Neuronal stem cell (in vitro differentiated cells): ENCODE data around the gene EHD2.

Experiments
- DNase-seq: peaks from one replicate; pipeline ENCODE4 v3.0.0-alpha.2; 2013; ENCODE audit warnings: low spot score
- H2AFZ ChIP-seq: one replicate; pipeline ENCODE4 v1.6.1; 2013; ENCODE audit warnings: mild to moderate bottlenecking, low read length, inconsistent platforms
- H2AK5ac ChIP-seq: 2 replicates; pipeline ENCODE4 v1.6.1; 2013; ENCODE audit warnings: low read depth, mild to moderate bottlenecking, inconsistent platforms, low read length, moderate library complexity, mixed read lengths
- H2BK120ac ChIP-seq: 2 replicates; pipeline ENCODE4 v1.6.1; 2013; ENCODE audit warnings: low read depth, mild to moderate bottlenecking, inconsistent platforms, low read length, moderate library complexity, mixed read lengths
- H2BK12ac ChIP-seq: one replicate; pipeline ENCODE4 v1.6.1; 2013; ENCODE audit warnings: low read length, inconsistent platforms
- H2BK15ac ChIP-seq: 2 replicates; pipeline ENCODE4 v1.6.1; 2013; ENCODE audit warnings: mild to moderate bottlenecking, low read length, inconsistent platforms, mixed read lengths
- H2BK5ac ChIP-seq: one replicate; pipeline ENCODE4 v1.6.1; 2013; ENCODE audit warnings: inconsistent platforms, mild to moderate bottlenecking, low read length, moderate library complexity
- H3K14ac ChIP-seq: one replicate; pipeline ENCODE4 v1.6.1; 2013; ENCODE audit warnings: low read length, inconsistent platforms
- H3K18ac ChIP-seq: 2 replicates; pipeline ENCODE4 v1.6.1; 2013; ENCODE audit warnings: low read length, inconsistent platforms
- H3K23ac ChIP-seq: 2 replicates; pipeline ENCODE4 v1.6.1; 2013; ENCODE audit warnings: low read depth, mild to moderate bottlenecking, mixed read lengths, low read length, inconsistent platforms; ENCODE audit not compliant: poor library complexity
- H3K27ac ChIP-seq: replicated peaks from 3 replicates; pipeline ENCODE4 v1.5.1; 2013; ENCODE audit warnings: low read length, inconsistent platforms
- H3K27me3 ChIP-seq, 3 experiments: 2 replicates each; pipeline ENCODE4 v1.6.1; 2013; ENCODE audit warnings: low read length in 3 of 3, mild to moderate bottlenecking in 2 of 3, inconsistent platforms in 1 of 3, low read depth in 1 of 3, mixed read lengths in 1 of 3, moderate library complexity in 1 of 3; ENCODE audit not compliant: control insufficient read depth in 3 of 3, insufficient read depth in 3 of 3
- H3K36me3 ChIP-seq, 2 donors: replicated peaks in 1 of 2; 2 replicates each; pipeline ENCODE4 v1.6.1; 2013; ENCODE audit warnings: low read length in 2 of 2; ENCODE audit not compliant: control insufficient read depth in 2 of 2, insufficient read depth in 2 of 2
- H3K4ac ChIP-seq: 2 replicates; pipeline ENCODE4 v1.6.1; 2013; ENCODE audit warnings: inconsistent platforms, mild to moderate bottlenecking, low read length, moderate library complexity
- H3K4me1 ChIP-seq, 2 donors: 1 replicate in 1 of 2; 2 replicates in 1 of 2; pipeline ENCODE4 v1.6.1; 2013; ENCODE audit warnings: low read length in 2 of 2, low read depth in 1 of 2; ENCODE audit not compliant: control insufficient read depth in 2 of 2, insufficient read depth in 1 of 2
- H3K4me2 ChIP-seq: one replicate; pipeline ENCODE4 v1.6.1; 2013; ENCODE audit warnings: mild to moderate bottlenecking, low read length, inconsistent platforms; ENCODE audit not compliant: insufficient read depth, poor library complexity, severe bottlenecking
- H3K4me3 ChIP-seq, 2 donors: 2 replicates each; pipeline ENCODE4 v1.5.1; 2013; ENCODE audit warnings: low read length in 2 of 2, mild to moderate bottlenecking in 2 of 2, inconsistent platforms in 1 of 2, moderate library complexity in 1 of 2
- H3K79me1 ChIP-seq: one replicate; pipeline ENCODE4 v1.6.1; 2013; ENCODE audit warnings: low read depth, mild to moderate bottlenecking, inconsistent platforms, low read length, moderate library complexity
- H3K9ac ChIP-seq: one replicate; pipeline ENCODE4 v1.6.1; 2013; ENCODE audit warnings: mild to moderate bottlenecking, low read depth, low read length, inconsistent platforms; ENCODE audit not compliant: poor library complexity
- H3K9me3 ChIP-seq, 2 donors: replicated peaks in 1 of 2; 2 replicates each; pipeline versions ENCODE3 to v1.6.1; 2013; ENCODE audit warnings: low read length in 2 of 2, mild to moderate bottlenecking in 2 of 2, inconsistent platforms in 1 of 2, low read depth in 1 of 2, mixed read lengths in 1 of 2, moderate library complexity in 1 of 2; ENCODE audit not compliant: control insufficient read depth in 2 of 2, insufficient read depth in 1 of 2
- H4K8ac ChIP-seq: one replicate; pipeline ENCODE4 v1.6.1; 2013; ENCODE audit warnings: low read depth, mild to moderate bottlenecking, inconsistent platforms, low read length, moderate library complexity
- H4K91ac ChIP-seq: one replicate; pipeline ENCODE4 v1.6.1; 2013; ENCODE audit warnings: low read length, low read depth, mild to moderate bottlenecking, inconsistent platforms; ENCODE audit not compliant: poor library complexity
- WGBS, 2 donors: extraction: QIAGEN DNeasy Blood & Tissue Kit; methylation state at CpG; one replicate each; pipeline ENCODE4 v1.1.7; 2013; ENCODE audit warnings: missing lambda C conversion rate in 2 of 2, mixed read lengths in 1 of 2; ENCODE audit not compliant: insufficient read length in 2 of 2, insufficient replicate concordance in 1 of 2; ENCODE audit errors: extremely low coverage in 2 of 2; 5-methylcytosine and 5-hydroxymethylcytosine counted together

The EHD2 gene

GRCh38 chr19:47697863-47698609 lies 15.2 kb upstream of the EHD2 start:
- Histone ChIP-seq H2BK5ac (peak overlapping the region; percentile 75), H3K27me3 (no peaks in the 10 kb centered on the region), H3K4me3 (no peak overlapping the region), H2BK120ac (no peak overlapping the region), H3K4me1 (peaks cover 0 to 2% of the 10 kb centered on the region in 2 donors), H3K9me3 (no peaks in the 10 kb centered on the region), H3K23ac (peak overlapping the region; percentile 73), H3K18ac (peak overlapping the region; percentile 91), H3K4ac (no peak overlapping the region), H3K27ac (peak overlapping the region; percentile 71), H2BK12ac (no peak overlapping the region), H2BK15ac (peak overlapping the region; percentile 81), H3K4me2 (peak overlapping the region; percentile 14), H3K79me1 (peaks cover 15% of the 10 kb centered on the region), H3K36me3 (peaks cover 29 to 51% of the 10 kb centered on the region in 2 donors), H3K9ac (no peak overlapping the region), H3K14ac (no peak overlapping the region), H4K8ac (peak overlapping the region; percentile 9), H2AFZ (peak overlapping the region; percentile 65), H4K91ac (no peak overlapping the region), H2AK5ac (peak overlapping the region; percentile 89)
- peak; percentile 80 for DNase-seq
- WGBS, 2 donors: no CpG with 5 or more reads among the region's 21 CpGs

- Histone ChIP-seq H3K14ac (no peak overlapping the region), H3K4me3 (no peak overlapping the region)
Measured at GRCh38 chr19:47698631-47699359, 14.4 kb upstream of the EHD2 start.

GRCh38 chr19:47699360-47699917 lies 13.8 kb upstream of the EHD2 start:
- Histone ChIP-seq H3K79me1 (peaks cover 9% of the 10 kb centered on the region), H3K4me1 (peaks cover 0 to 2% of the 10 kb centered on the region in 2 donors), H2BK120ac (no peak overlapping the region), H3K9ac (no peak overlapping the region), H3K18ac (no peak overlapping the region), H3K9me3 (no peaks in the 10 kb centered on the region), H3K4me3 (no peak overlapping the region), H2BK15ac (no peak overlapping the region), H2BK12ac (no peak overlapping the region), H3K36me3 (peaks cover 26 to 54% of the 10 kb centered on the region in 2 donors), H3K4me2 (no peak overlapping the region), H3K23ac (no peak overlapping the region), H3K4ac (no peak overlapping the region), H2AFZ (no peak overlapping the region), H3K14ac (no peak overlapping the region), H3K27ac (no peak overlapping the region), H3K27me3 (no peaks in the 10 kb centered on the region), H4K91ac (no peak overlapping the region), H4K8ac (no peak overlapping the region), H2BK5ac (no peak overlapping the region), H2AK5ac (peak overlapping the region; percentile 30)
- no CpG with 5 or more reads among the region's 9 CpGs for WGBS, 2 donors
- DNase-seq: peak; percentile 37

More at GRCh38 chr19:47698631-47699359, 14.4 kb upstream of the EHD2 start:
- H3K27ac ChIP-seq: no peak overlapping the region
- no peaks in the 10 kb centered on the region for H3K27me3 ChIP-seq
- H3K79me1 ChIP-seq: peaks cover 11% of the 10 kb centered on the region
- no peak overlapping the region for H2BK120ac ChIP-seq
- no peak overlapping the region for H2AFZ ChIP-seq
- peaks cover 26 to 54% of the 10 kb centered on the region in 2 donors for H3K36me3 ChIP-seq
- peak overlapping the region; percentile 19 for H2BK5ac ChIP-seq
- WGBS, 2 donors: no CpG with 5 or more reads among the region's 46 CpGs
- H3K9ac ChIP-seq: no peak overlapping the region
- peaks cover 0 to 2% of the 10 kb centered on the region in 2 donors for H3K4me1 ChIP-seq
- H3K18ac ChIP-seq: peak overlapping the region; percentile 38
- no peak overlapping the region for H4K91ac ChIP-seq
- H4K8ac ChIP-seq: peak overlapping the region; percentile 9
- no peak overlapping the region for H2BK12ac ChIP-seq
- no peaks in the 10 kb centered on the region for H3K9me3 ChIP-seq
- no peak for DNase-seq
- peak overlapping the region; percentile 73 for H3K23ac ChIP-seq
- H2BK15ac ChIP-seq: peak overlapping the region; percentile 81
- H3K4me2 ChIP-seq: no peak overlapping the region
- no peak overlapping the region for H3K4ac ChIP-seq
- peak overlapping the region; percentile 89 for H2AK5ac ChIP-seq
